Adrenal gland (tissue), 12 donors: ENCODE results near the gene CCSER1. TPM values are rescaled to one million over a fixed set of nuclear protein-coding genes. Genes with fewer than 3 reads are reported as not detected.

Experiments used
- DNase-seq, 7 donors: peaks; one replicate each; pipeline ENCODE4 v3.0.0-alpha.2; 2019 to 2020
- H3K27ac ChIP-seq, 5 donors: fragments of 200-600 bp; sonication (generic) in 4 of 5; 1 replicate in 3 of 5; 2 replicates in 2 of 5; pipeline versions ENCODE4 v1.5.1 to v1.8.0; 2016 to 2020; ENCODE audit warnings: mild to moderate bottlenecking in 1 of 5
- H3K27me3 ChIP-seq: fragments of 200-600 bp; 2 replicates; pipeline ENCODE4 v1.8.0; 2021
- H3K36me3 ChIP-seq, 2 donors: fragments of 200-600 bp; replicated peaks in 1 of 2; 1 replicate in 1 of 2; 2 replicates in 1 of 2; pipeline versions ENCODE4 v1.5.1 to v1.8.0; 2018 to 2022
- H3K4me1 ChIP-seq, 2 donors: fragments of 200-600 bp; replicated peaks in 1 of 2; 1 replicate in 1 of 2; 2 replicates in 1 of 2; pipeline versions ENCODE4 v1.5.1 to v1.8.0; 2018 to 2021
- H3K4me3 ChIP-seq, 4 donors: fragments of 200-600 bp; sonication (generic) in 3 of 4; one replicate each; pipeline ENCODE4 v1.5.1; 2016 to 2018
- H3K9me3 ChIP-seq, 3 donors: fragments of 200-600 bp; sonication (generic) in 1 of 3; replicated peaks in 1 of 3; 1 replicate in 2 of 3; 2 replicates in 1 of 3; pipeline versions ENCODE4 v1.5.1 to v1.8.0; 2016 to 2021
- POLR2A ChIP-seq, 2 donors: fragments of 450-650 bp; IDR thresholded peaks; one replicate each; pipeline ENCODE4 v1.6.1; 2017; ENCODE audit warnings: antibody characterized with exemption in 2 of 2, mild to moderate bottlenecking in 2 of 2, moderate library complexity in 1 of 2
- WGBS, 4 donors: extraction: QIAGEN DNeasy Blood & Tissue Kit in 2 of 4; methylation state at CpG; one replicate each; pipeline versions ENCODE4 v1.1.5 to v1.1.7; 2013 to 2017; 5-methylcytosine and 5-hydroxymethylcytosine counted together
- intact Hi-C, 2 donors: fragments of 100-400 bp; cut with DNase I; formaldehyde crosslinking; loops; one replicate each; pipeline versions ENCODE4 v1.14.1 to v1.15.0; 2022 to 2023
- polyA plus RNA-seq, 3 donors: library from polyadenylated mRNA; stranded (reverse); fragments of 200-250 nt in 2 of 3; fragments of 350-450 nt in 1 of 3; fragmentation: Illumina TruSeq in 1 of 3; extraction: RNeasy Lipid Tissue Mini Kit (QIAGEN cat#74804) in 1 of 3; gene quantifications; one replicate each; pipeline ENCODE4 v1.2.3, GENCODE V29; 2013 to 2014
- total RNA-seq, 9 donors: library from RNA; depleted of rRNA in 4 of 9; stranded (reverse); fragments of >200 nt in 4 of 9; fragments of 120-200 nt in 1 of 9; fragmentation: NEBNext Ultra II Directional in 1 of 9; extraction: Animal tissue kit (Norgen Biotek cat#: 25700) in 1 of 9; gene quantifications; one replicate each; pipeline versions ENCODE4 v1.1.0 to v1.2.4, GENCODE V29; 2013 to 2023
- TF ChIP-seq, protein P1 (sequence below), 6 experiments: fragments of 450-650 bp in 4 of 6; fragments of 200-600 bp in 2 of 6; sonication (generic) in 1 of 6; IDR thresholded peaks; 1 replicate in 5 of 6; 2 replicates in 1 of 6; pipeline versions ENCODE4 v1.5.1 to v1.8.0; 2016 to 2021; ENCODE audit warnings: antibody characterized with exemption in 6 of 6, mild to moderate bottlenecking in 2 of 6, moderate library complexity in 1 of 6
- donor health status: healthy with polysubstance abuse.
- donor health status: Bipolar disorder and iron deficiency.
- donor health status: DM: yes; HTN: yes; CAD: no.
- donor health status: DM: no; HTN: no; CAD: no.
- donor health status: DM: no; HTN: no; CAD: no.
- donor health status: DM: yes; HTN: yes; CAD: no.

The CCSER1 gene
- total and polyA plus RNA-seq, 12 donors: 0.14 to 11.7 (median 2.3) TPM; not detected in 1

DNA sequence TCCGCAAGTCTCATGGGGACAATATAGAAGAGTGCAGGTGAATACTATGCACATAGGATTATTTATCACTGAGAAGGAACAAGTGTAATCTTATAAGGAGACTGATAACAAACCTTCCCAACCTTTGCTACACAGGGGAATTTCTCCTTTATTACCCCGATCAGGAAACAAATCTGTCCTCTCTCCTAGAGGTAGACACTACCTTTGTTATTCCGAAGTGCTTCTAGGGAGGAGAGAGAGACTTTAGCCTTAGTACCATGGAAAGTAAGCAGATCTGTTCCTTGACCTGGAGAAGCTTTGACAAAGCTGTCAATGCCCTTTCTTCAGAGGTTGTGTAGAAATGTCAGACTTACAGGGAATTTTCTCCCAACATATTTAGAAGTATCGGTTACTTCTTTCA, 475.5 kb downstream of the CCSER1 start:
- Histone ChIP-seq H3K4me3 (no peak overlapping the region), H3K9me3 (no peaks in the 10 kb centered on the region), H3K4me1 (no peaks in the 10 kb centered on the region), H3K27ac (no peak overlapping the region), H3K36me3 (no peaks in the 10 kb centered on the region), H3K27me3 (no peaks in the 10 kb centered on the region)
- TF ChIP-seq, protein P1, sequence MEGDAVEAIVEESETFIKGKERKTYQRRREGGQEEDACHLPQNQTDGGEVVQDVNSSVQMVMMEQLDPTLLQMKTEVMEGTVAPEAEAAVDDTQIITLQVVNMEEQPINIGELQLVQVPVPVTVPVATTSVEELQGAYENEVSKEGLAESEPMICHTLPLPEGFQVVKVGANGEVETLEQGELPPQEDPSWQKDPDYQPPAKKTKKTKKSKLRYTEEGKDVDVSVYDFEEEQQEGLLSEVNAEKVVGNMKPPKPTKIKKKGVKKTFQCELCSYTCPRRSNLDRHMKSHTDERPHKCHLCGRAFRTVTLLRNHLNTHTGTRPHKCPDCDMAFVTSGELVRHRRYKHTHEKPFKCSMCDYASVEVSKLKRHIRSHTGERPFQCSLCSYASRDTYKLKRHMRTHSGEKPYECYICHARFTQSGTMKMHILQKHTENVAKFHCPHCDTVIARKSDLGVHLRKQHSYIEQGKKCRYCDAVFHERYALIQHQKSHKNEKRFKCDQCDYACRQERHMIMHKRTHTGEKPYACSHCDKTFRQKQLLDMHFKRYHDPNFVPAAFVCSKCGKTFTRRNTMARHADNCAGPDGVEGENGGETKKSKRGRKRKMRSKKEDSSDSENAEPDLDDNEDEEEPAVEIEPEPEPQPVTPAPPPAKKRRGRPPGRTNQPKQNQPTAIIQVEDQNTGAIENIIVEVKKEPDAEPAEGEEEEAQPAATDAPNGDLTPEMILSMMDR (IDR thresholded peaks at IDR 0.05): no peak
- no peak for TF ChIP-seq POLR2A (IDR thresholded peaks at IDR 0.05)
- no peak for DNase-seq
- intact Hi-C loops: no loop called here
- 80 to 90% (median 85%) methylated on average over 4 of the region's 4 CpGs for WGBS, 4 donors

DNA sequence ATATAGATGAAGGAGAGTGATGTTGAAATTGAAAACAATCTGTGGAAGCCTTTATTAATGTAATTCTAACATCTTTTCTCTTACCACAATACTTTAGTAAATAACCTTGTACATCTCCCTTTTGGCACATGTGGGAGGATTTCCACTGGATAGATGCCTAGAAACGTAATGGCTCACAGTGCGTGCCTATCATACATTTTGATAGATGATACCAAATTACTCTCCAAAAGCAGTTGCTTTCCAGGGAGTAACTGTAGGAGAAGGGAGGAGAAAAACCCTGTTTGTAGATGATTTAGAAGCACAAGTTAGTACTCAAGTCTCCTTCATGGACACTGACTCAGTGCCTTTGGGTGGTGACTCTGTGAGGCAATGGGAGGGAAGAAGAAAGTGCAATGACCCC, 476.3 kb downstream of the CCSER1 start:
- Histone ChIP-seq H3K27me3 (no peaks in the 10 kb centered on the region), H3K9me3 (no peaks in the 10 kb centered on the region), H3K4me3 (no peak overlapping the region), H3K36me3 (no peaks in the 10 kb centered on the region), H3K27ac (no peak overlapping the region), H3K4me1 (no peaks in the 10 kb centered on the region)
- 27 to 71% (median 43%) methylated on average over 2 of the region's 2 CpGs for WGBS, 4 donors
- TF ChIP-seq, protein P1 (IDR thresholded peaks at IDR 0.05): no peak
- no peak for TF ChIP-seq POLR2A (IDR thresholded peaks at IDR 0.05)
- intact Hi-C loops: no loop called here
- DNase-seq: no peak

DNA sequence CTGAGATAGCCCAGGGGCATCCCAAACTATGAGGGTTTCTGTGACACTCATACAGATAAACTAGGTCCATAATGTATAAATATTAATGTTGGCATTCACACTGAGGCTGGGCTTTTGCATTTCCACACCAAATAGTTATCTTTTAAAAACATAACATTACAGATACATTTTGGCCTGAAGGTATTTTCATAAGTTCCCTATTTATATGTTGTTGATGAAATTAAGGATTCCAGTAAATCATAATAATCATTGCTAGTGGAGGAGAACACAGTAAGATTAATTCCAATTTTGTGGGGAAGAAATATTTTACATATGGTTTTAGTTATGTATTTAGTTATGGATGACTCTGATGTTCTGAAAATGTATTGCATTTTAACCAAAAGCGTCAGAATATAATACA, 479.6 kb downstream of the CCSER1 start:
- TF ChIP-seq, protein P1 (IDR thresholded peaks at IDR 0.05): no peak
- TF ChIP-seq POLR2A (IDR thresholded peaks at IDR 0.05): no peak
- Histone ChIP-seq H3K9me3 (no peaks in the 10 kb centered on the region), H3K4me1 (no peaks in the 10 kb centered on the region), H3K27ac (no peak overlapping the region), H3K36me3 (no peaks in the 10 kb centered on the region), H3K4me3 (no peak overlapping the region), H3K27me3 (no peaks in the 10 kb centered on the region)
- no peak for DNase-seq
- WGBS, 4 donors: 63 to 79% (median 74%) methylated on average over 1 of the region's 1 CpG
- intact Hi-C loops: no loop called here

- intact Hi-C loops: no loop called here
- TF ChIP-seq, protein P1 (IDR thresholded peaks at IDR 0.05): no peak
- no peak for TF ChIP-seq POLR2A (IDR thresholded peaks at IDR 0.05)
- DNase-seq: no peak
- 69 to 79% (median 74%) methylated on average over 2 of the region's 2 CpGs for WGBS, 4 donors
- H3K36me3 ChIP-seq: no peaks in the 10 kb centered on the region
- no peaks in the 10 kb centered on the region for H3K9me3 ChIP-seq
- H3K27me3 ChIP-seq: no peaks in the 10 kb centered on the region
- no peak overlapping the region for H3K4me3 ChIP-seq
- no peaks in the 10 kb centered on the region for H3K4me1 ChIP-seq
- H3K27ac ChIP-seq: no peak overlapping the region
Measured at GRCh38 chr4:90614371-90614770, 487.2 kb downstream of the CCSER1 start.
